Smooth muscle cell (in vitro differentiated cells): ENCODE measurements around the gene PRR12. TPM values are rescaled to one million over a fixed set of nuclear protein-coding genes. Genes with fewer than 3 reads are reported as not detected.
A peak's percentile ranks its signal among the peaks of the same experiment; 100 is the strongest.

Experiments
- DNase-seq: peaks from one replicate; lab custom pipeline; 2025; ENCODE audit not compliant: unreplicated experiment; lab: John Stamatoyannopoulos, UW
- H2AFZ ChIP-seq: fragments of 200-600 bp; sonication (generic); 2 replicates; pipeline ENCODE4 v1.6.0; 2016; ENCODE audit warnings: antibody characterized with exemption, low read depth, mild to moderate bottlenecking
- H3F3A ChIP-seq: fragments of 200-600 bp; sonication (generic); 2 replicates; pipeline ENCODE4 v1.6.0; 2017; ENCODE audit warnings: antibody characterized with exemption, low read depth
- H3K27ac ChIP-seq: fragments of 200-600 bp; sonication (generic); 2 replicates; pipeline ENCODE4 v1.5.1; 2016; ENCODE audit warnings: low read depth, mild to moderate bottlenecking
- H3K27me3 ChIP-seq: fragments of 200-600 bp; sonication (generic); 2 replicates; pipeline ENCODE4 v1.6.1; 2016; ENCODE audit warnings: low read depth, mild to moderate bottlenecking
- H3K36me3 ChIP-seq: fragments of 200-600 bp; sonication (generic); 2 replicates; pipeline ENCODE4 v1.5.1; 2016; ENCODE audit warnings: low read depth
- H3K4me1 ChIP-seq: fragments of 200-600 bp; sonication (generic); 2 replicates; pipeline ENCODE4 v1.5.1; 2016; ENCODE audit warnings: low read depth
- H3K4me2 ChIP-seq: fragments of 200-600 bp; sonication (generic); 2 replicates; pipeline ENCODE4 v1.6.0; 2016; ENCODE audit warnings: mild to moderate bottlenecking
- H3K4me3 ChIP-seq: fragments of 200-600 bp; sonication (generic); 2 replicates; pipeline ENCODE4 v1.5.1; 2016; ENCODE audit warnings: mild to moderate bottlenecking
- H3K79me2 ChIP-seq: fragments of 200-600 bp; sonication (generic); 2 replicates; pipeline ENCODE4 v1.6.0; 2016; ENCODE audit warnings: low read depth, mild to moderate bottlenecking
- H3K9ac ChIP-seq: fragments of 200-600 bp; sonication (generic); 2 replicates; pipeline ENCODE4 v1.6.0; 2016; ENCODE audit warnings: low read depth
- H3K9me3 ChIP-seq: fragments of 200-600 bp; sonication (generic); replicated peaks from 2 replicates; pipeline ENCODE4 v1.5.1; 2016; ENCODE audit warnings: low read depth
- H4K20me1 ChIP-seq: fragments of 200-600 bp; sonication (generic); 2 replicates; pipeline ENCODE4 v1.6.0; 2016; ENCODE audit warnings: low read depth
- CTCF ChIP-seq: fragments of 200-600 bp; sonication (generic); IDR thresholded peaks from 2 replicates; pipeline ENCODE4 v1.5.1; 2017; ENCODE audit warnings: borderline replicate concordance, mild to moderate bottlenecking, antibody characterized with exemption; ENCODE audit not compliant: insufficient read depth, poor library complexity, severe bottlenecking
- WGBS: methylation state at CpG from one replicate; pipeline ENCODE4 v1.1.7; 2016; ENCODE audit warnings: low lambda C conversion rate; 5-methylcytosine and 5-hydroxymethylcytosine counted together
- polyA plus RNA-seq: library from polyadenylated mRNA; unstranded; fragments of >200 nt; fragmentation: Nextera tagmentation; extraction: Ambion mirVana; gene quantifications from 2 replicates; pipeline ENCODE4 v1.2.1, GENCODE V29; 2016
- total RNA-seq: library from RNA; depleted of rRNA; stranded (reverse); fragments of >200 nt; gene quantifications from 2 replicates; pipeline ENCODE4 v1.2.3, GENCODE V29; 2014

Gene PRR12
- total and polyA plus RNA-seq, 2 experiments from 2014 or later, result 1.7 to 4.5 TPM

GRCh38 chr19:49590071-49590970 is 661 bp upstream of the PRR12 start:
- H3K4me3 ChIP-seq, result peak overlapping the region; percentile 85
- peaks cover 27% of the 10 kb centered on the region for H4K20me1 ChIP-seq
- peak overlapping the region; percentile 52 for H3K27ac ChIP-seq
- peak overlapping the region; percentile 95 for H3K4me2 ChIP-seq
- peaks cover 31% of the 10 kb centered on the region for H3K79me2 ChIP-seq
- H3K9me3 ChIP-seq, result no peaks in the 10 kb centered on the region
- no peak for TF ChIP-seq CTCF
- H3K9ac ChIP-seq, result peak overlapping the region; percentile 45
- WGBS, result 2% methylated on average over 53 of the region's 58 CpGs
- H3F3A ChIP-seq, result peaks cover 8% of the 10 kb centered on the region
- H2AFZ ChIP-seq, result peak overlapping the region; percentile 9
- peak; percentile 86 for DNase-seq
- no peaks in the 10 kb centered on the region for H3K27me3 ChIP-seq
- no peaks in the 10 kb centered on the region for H3K4me1 ChIP-seq
- H3K36me3 ChIP-seq, result no peaks in the 10 kb centered on the region

GRCh38 chr19:49591731-49592485 is 926 bp downstream of the PRR12 start:
- H3K4me2 ChIP-seq, result peak overlapping the region; percentile 95
- DNase-seq, result peak; percentile 35
- no peak for TF ChIP-seq CTCF
- H4K20me1 ChIP-seq, result peaks cover 35% of the 10 kb centered on the region
- no peaks in the 10 kb centered on the region for H3K27me3 ChIP-seq
- H3K79me2 ChIP-seq, result peaks cover 31% of the 10 kb centered on the region
- H3K9ac ChIP-seq, result peak overlapping the region; percentile 68
- H3K4me1 ChIP-seq, result no peaks in the 10 kb centered on the region
- H3K9me3 ChIP-seq, result no peaks in the 10 kb centered on the region
- peaks cover 8% of the 10 kb centered on the region for H3F3A ChIP-seq
- H3K4me3 ChIP-seq, result peak overlapping the region; percentile 85
- peak overlapping the region; percentile 38 for H3K27ac ChIP-seq
- H2AFZ ChIP-seq, result no peak overlapping the region
- no peaks in the 10 kb centered on the region for H3K36me3 ChIP-seq
- WGBS, result under 1% methylated on average over 39 of the region's 51 CpGs

GRCh38 chr19:49592486-49593232 is 1.7 kb downstream of the PRR12 start:
- Histone ChIP-seq H3K27me3 (no peaks in the 10 kb centered on the region), H3K9ac (peak overlapping the region; percentile 68), H3K4me1 (no peaks in the 10 kb centered on the region), H4K20me1 (peaks cover 35% of the 10 kb centered on the region), H2AFZ (no peak overlapping the region), H3K36me3 (no peaks in the 10 kb centered on the region), H3F3A (peaks cover 8% of the 10 kb centered on the region), H3K4me2 (peak overlapping the region; percentile 95), H3K4me3 (peak overlapping the region; percentile 85), H3K9me3 (no peaks in the 10 kb centered on the region), H3K27ac (peak overlapping the region; percentile 35), H3K79me2 (peaks cover 31% of the 10 kb centered on the region)
- no peak for TF ChIP-seq CTCF
- WGBS, result 3% methylated on average over 28 of the region's 28 CpGs
- DNase-seq, result no peak
